GM20000 (cell line): ENCODE measurements around the gene PTCRA.

Experiments
- DNase-seq: peaks from one replicate; pipeline ENCODE4 v3.0.0; 2012; ENCODE audit warnings: low spot score
- TF ChIP-seq, protein P1 (sequence below): IDR thresholded peaks from 2 replicates; pipeline ENCODE4 v1.5.1; 2012; ENCODE audit warnings: mild to moderate bottlenecking, control low read depth; ENCODE audit errors: extremely low read depth, missing control alignments

PTCRA gene

DNA sequence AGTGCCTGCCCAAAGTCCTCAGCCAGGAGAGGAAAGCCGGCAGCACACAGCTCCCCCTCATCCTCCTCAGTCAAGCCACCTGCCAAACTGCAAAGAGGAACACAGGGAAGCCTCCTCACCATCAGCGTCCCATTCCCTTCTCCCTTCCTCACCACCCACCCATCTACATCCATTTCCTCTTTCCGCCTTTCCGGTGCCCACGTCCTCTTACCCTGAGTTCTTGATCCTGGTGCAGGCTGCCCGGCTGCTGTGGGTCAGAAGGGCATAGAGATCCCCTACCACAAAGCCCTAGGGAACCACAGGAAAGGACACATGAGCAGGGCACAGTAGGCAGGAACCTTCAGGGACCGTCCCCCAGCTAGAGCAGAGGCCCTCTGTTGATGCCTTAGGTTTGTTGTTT, 50.7 kb downstream of the PTCRA start:
- no peak for DNase-seq
- TF ChIP-seq, protein P1, sequence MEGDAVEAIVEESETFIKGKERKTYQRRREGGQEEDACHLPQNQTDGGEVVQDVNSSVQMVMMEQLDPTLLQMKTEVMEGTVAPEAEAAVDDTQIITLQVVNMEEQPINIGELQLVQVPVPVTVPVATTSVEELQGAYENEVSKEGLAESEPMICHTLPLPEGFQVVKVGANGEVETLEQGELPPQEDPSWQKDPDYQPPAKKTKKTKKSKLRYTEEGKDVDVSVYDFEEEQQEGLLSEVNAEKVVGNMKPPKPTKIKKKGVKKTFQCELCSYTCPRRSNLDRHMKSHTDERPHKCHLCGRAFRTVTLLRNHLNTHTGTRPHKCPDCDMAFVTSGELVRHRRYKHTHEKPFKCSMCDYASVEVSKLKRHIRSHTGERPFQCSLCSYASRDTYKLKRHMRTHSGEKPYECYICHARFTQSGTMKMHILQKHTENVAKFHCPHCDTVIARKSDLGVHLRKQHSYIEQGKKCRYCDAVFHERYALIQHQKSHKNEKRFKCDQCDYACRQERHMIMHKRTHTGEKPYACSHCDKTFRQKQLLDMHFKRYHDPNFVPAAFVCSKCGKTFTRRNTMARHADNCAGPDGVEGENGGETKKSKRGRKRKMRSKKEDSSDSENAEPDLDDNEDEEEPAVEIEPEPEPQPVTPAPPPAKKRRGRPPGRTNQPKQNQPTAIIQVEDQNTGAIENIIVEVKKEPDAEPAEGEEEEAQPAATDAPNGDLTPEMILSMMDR: no peak

- TF ChIP-seq, protein P1: no peak
- DNase-seq: no peak
Measured at GRCh38 chr6:42967228-42967627, 51.4 kb downstream of the PTCRA start.

DNA sequence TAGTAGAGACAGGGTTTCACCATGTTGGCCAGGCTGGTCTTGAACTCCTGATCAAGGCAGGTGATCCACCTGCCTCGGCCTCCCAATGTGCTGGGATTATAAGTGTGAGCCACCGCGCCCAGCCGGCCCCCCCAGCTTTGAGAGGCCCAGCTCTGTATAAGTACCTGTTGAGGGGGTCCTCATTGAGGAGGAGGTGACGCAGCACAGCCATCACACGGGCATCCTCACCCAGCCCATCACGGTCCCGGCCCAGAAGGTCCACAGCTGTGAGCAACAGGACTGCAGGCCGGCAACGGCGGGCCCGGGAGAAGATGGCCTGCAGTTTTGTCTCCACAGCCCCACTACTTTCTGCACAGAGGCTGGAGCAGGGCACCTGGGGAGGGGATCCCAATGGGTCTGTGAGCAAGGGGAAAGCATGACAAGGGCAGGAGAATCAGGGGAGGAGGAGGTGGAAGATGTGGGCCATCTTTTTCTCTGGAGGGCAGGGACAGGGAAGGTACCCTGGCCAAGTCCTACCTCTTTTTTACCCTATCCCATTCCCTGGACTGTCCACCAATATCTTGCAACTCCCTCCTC, 52.4 kb downstream of the PTCRA start:
- TF ChIP-seq, protein P1: no peak
- DNase-seq: no peak

DNA sequence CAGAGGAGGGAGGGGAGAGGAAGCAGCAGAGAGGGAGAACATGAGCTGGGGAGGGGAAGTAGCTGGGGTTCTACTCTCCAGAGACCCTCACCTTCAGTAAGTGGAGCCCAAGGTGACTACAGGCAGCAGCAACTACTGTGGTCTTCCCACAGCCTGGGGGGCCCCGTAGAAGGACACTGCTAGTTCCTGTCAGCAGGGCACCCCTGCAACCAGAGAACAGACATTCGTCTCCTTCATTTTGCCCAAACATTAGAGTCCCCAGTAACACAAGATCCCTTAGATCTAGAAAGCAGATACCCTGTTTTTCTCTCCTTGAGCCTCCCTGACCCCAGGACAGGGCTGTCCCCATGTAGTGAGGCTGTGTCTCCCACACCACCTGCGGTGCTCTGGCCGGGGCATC, 52.9 kb downstream of the PTCRA start:
- TF ChIP-seq, protein P1: no peak
- no peak for DNase-seq

GRCh38 chr6:42969431-42969830, 53.6 kb downstream of the PTCRA start:
- no peak for DNase-seq

DNA sequence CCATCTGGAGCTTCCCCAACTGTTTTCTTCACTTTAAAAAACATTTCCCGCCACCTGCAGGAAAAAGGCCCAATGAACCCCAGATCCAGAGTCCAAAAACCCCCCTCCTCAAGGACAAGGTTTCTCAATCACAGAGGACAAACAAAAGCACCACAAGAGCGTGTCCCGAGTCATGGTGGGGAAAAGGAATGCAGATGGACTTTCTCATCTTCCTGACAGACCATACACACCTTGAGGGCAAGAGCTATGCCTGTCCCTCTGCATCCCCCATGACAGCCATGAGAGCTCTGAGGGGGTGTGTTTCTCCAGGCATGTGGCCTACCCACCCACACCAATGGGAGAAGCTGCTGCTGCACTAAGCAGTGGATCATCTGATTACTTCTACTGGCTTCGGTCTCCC, 54.1 kb downstream of the PTCRA start:
- TF ChIP-seq, protein P1: no peak
- DNase-seq: no peak

More at GRCh38 chr6:42969431-42969830, 53.6 kb downstream of the PTCRA start:
- TF ChIP-seq, protein P1: no peak

- TF ChIP-seq, protein P1: no peak
- DNase-seq: no peak
Measured at GRCh38 chr6:42970871-42971612, 55.2 kb downstream of the PTCRA start.
